Dermis microvascular lymphatic vessel endothelial cell (primary cell): ENCODE results near the gene C10orf71. TPM values are rescaled to one million over a fixed set of nuclear protein-coding genes. Genes with fewer than 3 reads are reported as not detected.

Source experiments
- DNase-seq, 2 donors: peaks; one replicate each; pipeline versions ENCODE4 v3.0.0 to v3.0.0-alpha.2; 2010; ENCODE audit warnings: low read depth in 2 of 2
- total RNA-seq: library from RNA; depleted of rRNA; stranded (reverse); fragments of >200 nt; gene quantifications from 2 replicates; pipeline ENCODE4 v1.2.1, GENCODE V29; 2014

The C10orf71 gene
- not detected in 2 replicates for total RNA-seq

- DNase-seq: no peak
Measured at GRCh38 chr10:49298983-49299815, at the start of gene C10orf71. Gene C10orf71, plus strand, starts transcription at chr10:49299170. Its CDS starts 23,376 bp downstream, at chr10:49322546.

GRCh38 chr10:49252313-49253034, 46.5 kb upstream of the C10orf71 start:
- DNase-seq: no peak

- no peak for DNase-seq
Measured at GRCh38 chr10:49253340-49253906, 45.5 kb upstream of the C10orf71 start.

GRCh38 chr10:49254150-49254549, 44.8 kb upstream of the C10orf71 start:
- no peak for DNase-seq

GRCh38 chr10:49254556-49255318, 44.2 kb upstream of the C10orf71 start:
- DNase-seq: peak in 1 of 2 donors; percentile 32

- DNase-seq: no peak
Measured at GRCh38 chr10:49255883-49256282, 43.1 kb upstream of the C10orf71 start.

GRCh38 chr10:49257154-49257553, 41.8 kb upstream of the C10orf71 start:
- DNase-seq: no peak

- no peak for DNase-seq
Measured at GRCh38 chr10:49257626-49258349, 41.2 kb upstream of the C10orf71 start.

- DNase-seq: no peak
Measured at GRCh38 chr10:49258350-49258683, 40.7 kb upstream of the C10orf71 start.

- DNase-seq: no peak
Measured at GRCh38 chr10:49260644-49261296, 38.2 kb upstream of the C10orf71 start.

GRCh38 chr10:49263591-49263990, 35.4 kb upstream of the C10orf71 start:
- no peak for DNase-seq

GRCh38 chr10:49264177-49264677, 34.7 kb upstream of the C10orf71 start:
- no peak for DNase-seq

- DNase-seq: no peak
Measured at GRCh38 chr10:49265885-49266284, 33.1 kb upstream of the C10orf71 start.

- DNase-seq: no peak
Measured at GRCh38 chr10:49268185-49268584, 30.8 kb upstream of the C10orf71 start.

- no peak for DNase-seq
Measured at GRCh38 chr10:49269523-49269922, 29.4 kb upstream of the C10orf71 start.

GRCh38 chr10:49270565-49270964, 28.4 kb upstream of the C10orf71 start:
- DNase-seq: no peak

GRCh38 chr10:49271346-49271745, 27.6 kb upstream of the C10orf71 start:
- no peak for DNase-seq

GRCh38 chr10:49272251-49273081, 26.5 kb upstream of the C10orf71 start:
- DNase-seq: no peak

GRCh38 chr10:49273082-49273465, 25.9 kb upstream of the C10orf71 start:
- DNase-seq: no peak
